Upper lobe of right lung (tissue), 1 donor: Measurements from ENCODE around the gene SLC16A3. TPM values are rescaled to one million over a fixed set of nuclear protein-coding genes. Genes with fewer than 3 reads are reported as not detected.

Experiments
- ATAC-seq: fragments of 200-7000 bp; cut with Tn5 transposase; one replicate; pipeline ENCODE4 v1.9.1; 2020; ENCODE audit warnings: mild to moderate bottlenecking, moderate library complexity
- DNase-seq: peaks from one replicate; pipeline ENCODE4 v3.0.0-alpha.2; 2020
- H3K27ac ChIP-seq: fragments of 200-600 bp; one replicate; pipeline ENCODE4 v1.8.0; 2022
- H3K27me3 ChIP-seq: fragments of 200-600 bp; one replicate; pipeline ENCODE4 v1.8.0; 2022; ENCODE audit warnings: mild to moderate bottlenecking
- H3K36me3 ChIP-seq: fragments of 200-600 bp; one replicate; pipeline ENCODE4 v1.8.0; 2022
- H3K4me1 ChIP-seq: fragments of 200-600 bp; one replicate; pipeline ENCODE4 v1.8.0; 2022
- H3K4me3 ChIP-seq: fragments of 200-600 bp; one replicate; pipeline ENCODE4 v1.8.0; 2022; ENCODE audit warnings: mild to moderate bottlenecking
- H3K9me3 ChIP-seq: fragments of 200-600 bp; one replicate; pipeline ENCODE4 v1.8.0; 2022
- CTCF ChIP-seq: fragments of 200-600 bp; IDR thresholded peaks from one replicate; pipeline ENCODE4 v1.8.0; 2022; ENCODE audit warnings: antibody characterized with exemption
- intact Hi-C: fragments of 100-400 bp; cut with DNase I; formaldehyde crosslinking; loops from one replicate; pipeline ENCODE4 v1.11.0; 2022
- total RNA-seq: library from RNA; stranded (reverse); fragmentation: NEBNext Ultra II Directional; extraction: Animal tissue kit (Norgen Biotek cat#: 25700); gene quantifications from one replicate; pipeline ENCODE4 v1.2.1, GENCODE V29; 2021
- donor health status: DM: no; HTN: yes; CAD: no; lungs with severe emphysema.

SLC16A3 gene
- total RNA-seq, 1 donor from 2014 or later: 77.5 TPM

GRCh38 chr17:82212331-82213250 lies 16.3 kb upstream of the SLC16A3 start, which contains the start of gene CCDC57:
Gene CCDC57, minus strand, starts transcription at chr17:82212842. Its CDS starts 10,898 bp downstream, at chr17:82201944.
- ATAC-seq (peak; percentile 83), DNase-seq (peak; percentile 93)

GRCh38 chr17:82213251-82214011 lies 15.4 kb upstream of the SLC16A3 start:
- Histone ChIP-seq H3K36me3 (no peaks in the 10 kb centered on the region), H3K9me3 (no peaks in the 10 kb centered on the region), H3K4me3 (peak overlapping the region; percentile 95), H3K27ac (peak overlapping the region; percentile 86), H3K4me1 (peaks cover 47% of the 10 kb centered on the region), H3K27me3 (no peaks in the 10 kb centered on the region)
- intact Hi-C loops: no loop called here
- ATAC-seq (peak; percentile 45), DNase-seq (peak; percentile 86)
- no peak for TF ChIP-seq CTCF

More at GRCh38 chr17:82212331-82213250, 16.3 kb upstream of the SLC16A3 start, which contains the start of gene CCDC57:
- H3K9me3 ChIP-seq: no peaks in the 10 kb centered on the region
- H3K27ac ChIP-seq: peak within 1 kb of the TSS; percentile 86
- no peak for TF ChIP-seq CTCF
- no peaks in the 10 kb centered on the region for H3K27me3 ChIP-seq
- peaks cover 43% of the 10 kb centered on the region for H3K4me1 ChIP-seq
- intact Hi-C loops: no loop called here
- no peaks in the 10 kb centered on the region for H3K36me3 ChIP-seq
- peak within 1 kb of the TSS; percentile 95 for H3K4me3 ChIP-seq

- no peak for ATAC-seq
- no peak for DNase-seq
- no peak for TF ChIP-seq CTCF
- no peak overlapping the region for H3K27ac ChIP-seq
- peaks cover 47% of the 10 kb centered on the region for H3K4me1 ChIP-seq
- no peaks in the 10 kb centered on the region for H3K36me3 ChIP-seq
- H3K4me3 ChIP-seq: no peak overlapping the region
- no peaks in the 10 kb centered on the region for H3K9me3 ChIP-seq
- H3K27me3 ChIP-seq: no peaks in the 10 kb centered on the region
- intact Hi-C loops: no loop called here
These were observed 14.7 kb upstream of the SLC16A3 start for GRCh38 chr17:82214012-82214628.

- DNase-seq: peak; percentile 64
- TF ChIP-seq CTCF: no peak
- Histone ChIP-seq H3K27me3 (no peaks in the 10 kb centered on the region), H3K4me3 (no peak overlapping the region), H3K27ac (peak overlapping the region; percentile 89), H3K36me3 (no peaks in the 10 kb centered on the region), H3K9me3 (no peaks in the 10 kb centered on the region), H3K4me1 (peaks cover 47% of the 10 kb centered on the region)
- no peak for ATAC-seq
- intact Hi-C loops: no loop called here
These were observed 13.5 kb upstream of the SLC16A3 start for GRCh38 chr17:82215095-82215971.

GRCh38 chr17:82215972-82216300 lies 12.9 kb upstream of the SLC16A3 start:
- no peak for TF ChIP-seq CTCF
- Histone ChIP-seq H3K27ac (peak overlapping the region; percentile 89), H3K36me3 (no peaks in the 10 kb centered on the region), H3K9me3 (no peaks in the 10 kb centered on the region), H3K4me1 (peaks cover 47% of the 10 kb centered on the region), H3K27me3 (no peaks in the 10 kb centered on the region), H3K4me3 (no peak overlapping the region)
- DNase-seq: no peak
- intact Hi-C loops: no loop called here
- no peak for ATAC-seq
